HFF-Myc (cell line): ENCODE results near the gene RBM39.
"Not testable (repeated sequence)": the region's sequence is repeated elsewhere in the genome, so short reads cannot be mapped to it uniquely, and the experiment has no call there.

ENCODE experiments used
- DNase-seq: peaks from one replicate; pipeline ENCODE4 v3.0.0-alpha.2; 2011; ENCODE audit warnings: low read depth; ENCODE audit errors: extremely low read depth
- H3K4me3 ChIP-seq: replicated peaks from 2 replicates; pipeline ENCODE4 v1.5.1; 2011; ENCODE audit warnings: low read depth, mild to moderate bottlenecking, control low read depth, low read length
- TF ChIP-seq, protein P1 (sequence below): IDR thresholded peaks from 2 replicates; pipeline ENCODE4 v1.5.1; 2012; ENCODE audit warnings: mild to moderate bottlenecking, low read depth, low read length, control low read depth; ENCODE audit errors: missing control alignments

RBM39 gene

DNA sequence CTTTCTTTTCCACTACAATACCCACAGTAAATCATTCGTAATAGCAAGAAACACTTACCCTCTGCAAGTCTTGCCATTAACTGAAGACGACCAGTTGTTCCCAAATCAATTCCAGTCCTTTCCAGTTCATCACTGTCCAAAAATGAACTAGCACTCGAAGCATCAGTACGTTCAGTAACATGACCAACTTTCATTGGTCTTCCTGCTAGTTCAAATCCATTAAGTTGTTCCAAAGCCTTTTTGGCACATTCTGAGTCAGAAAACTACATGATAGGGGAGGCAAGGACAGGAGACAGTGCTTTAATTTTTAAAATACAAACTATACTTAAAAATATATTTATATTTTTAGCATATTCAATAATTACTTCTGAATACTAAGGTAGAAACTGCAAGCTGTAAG is 27.9 kb downstream of the RBM39 start:
- H3K4me3 ChIP-seq, result no peak overlapping the region
- TF ChIP-seq, protein P1, sequence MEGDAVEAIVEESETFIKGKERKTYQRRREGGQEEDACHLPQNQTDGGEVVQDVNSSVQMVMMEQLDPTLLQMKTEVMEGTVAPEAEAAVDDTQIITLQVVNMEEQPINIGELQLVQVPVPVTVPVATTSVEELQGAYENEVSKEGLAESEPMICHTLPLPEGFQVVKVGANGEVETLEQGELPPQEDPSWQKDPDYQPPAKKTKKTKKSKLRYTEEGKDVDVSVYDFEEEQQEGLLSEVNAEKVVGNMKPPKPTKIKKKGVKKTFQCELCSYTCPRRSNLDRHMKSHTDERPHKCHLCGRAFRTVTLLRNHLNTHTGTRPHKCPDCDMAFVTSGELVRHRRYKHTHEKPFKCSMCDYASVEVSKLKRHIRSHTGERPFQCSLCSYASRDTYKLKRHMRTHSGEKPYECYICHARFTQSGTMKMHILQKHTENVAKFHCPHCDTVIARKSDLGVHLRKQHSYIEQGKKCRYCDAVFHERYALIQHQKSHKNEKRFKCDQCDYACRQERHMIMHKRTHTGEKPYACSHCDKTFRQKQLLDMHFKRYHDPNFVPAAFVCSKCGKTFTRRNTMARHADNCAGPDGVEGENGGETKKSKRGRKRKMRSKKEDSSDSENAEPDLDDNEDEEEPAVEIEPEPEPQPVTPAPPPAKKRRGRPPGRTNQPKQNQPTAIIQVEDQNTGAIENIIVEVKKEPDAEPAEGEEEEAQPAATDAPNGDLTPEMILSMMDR, result no peak
- DNase-seq, result no peak

DNA sequence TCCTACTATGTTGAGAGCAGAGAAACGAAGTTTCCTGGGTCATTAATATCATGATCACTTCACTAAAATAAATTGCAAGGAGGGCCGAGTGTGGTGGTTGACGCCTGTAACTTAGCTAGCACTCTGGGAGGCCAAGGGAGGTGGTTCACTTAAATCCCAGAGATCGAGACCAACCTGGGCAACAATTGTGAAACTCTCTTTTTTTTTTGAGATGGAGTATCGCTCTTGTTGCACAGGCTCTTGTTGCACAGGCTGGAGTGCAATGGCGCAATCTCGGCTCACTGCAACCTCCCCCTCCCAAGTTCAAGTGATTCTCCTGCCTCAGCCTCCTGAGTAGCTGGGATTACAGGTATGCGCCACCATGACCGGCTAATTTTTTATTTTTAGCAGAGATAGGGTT is 28.9 kb downstream of the RBM39 start:
- DNase-seq, H3K4me3 ChIP-seq: not testable (repeated sequence)

DNA sequence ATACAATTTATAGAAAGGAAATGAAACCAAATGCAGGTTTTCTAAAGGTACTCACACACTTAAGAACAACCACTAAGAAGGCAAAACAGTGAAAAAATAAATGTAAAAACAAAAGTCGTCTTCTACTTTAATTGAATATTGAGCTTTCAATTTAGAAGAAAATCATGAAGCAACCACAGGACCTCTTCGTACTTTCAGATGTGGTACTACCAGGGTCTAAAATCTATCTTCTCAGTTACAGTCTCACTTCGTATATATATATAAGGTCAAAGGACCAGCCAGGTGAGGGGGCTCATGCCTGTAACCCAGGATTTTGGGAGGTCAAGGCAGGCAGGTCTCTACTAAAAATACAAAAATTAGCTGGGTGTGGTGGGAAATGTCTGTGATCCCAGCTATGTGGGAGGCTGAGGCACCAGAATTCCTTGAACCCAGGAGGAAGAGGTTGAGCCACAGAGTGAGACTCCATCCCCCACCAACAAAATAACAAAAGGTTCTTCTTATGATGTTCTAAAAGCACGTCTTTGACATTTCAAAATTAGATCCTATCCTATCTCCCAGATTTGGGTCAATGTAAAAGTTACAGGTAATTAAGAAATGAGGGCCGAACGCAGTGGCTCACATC is 30.4 kb downstream of the RBM39 start:
- DNase-seq, result no peak
- TF ChIP-seq, protein P1, result no peak
- H3K4me3 ChIP-seq, result no peak overlapping the region

DNA sequence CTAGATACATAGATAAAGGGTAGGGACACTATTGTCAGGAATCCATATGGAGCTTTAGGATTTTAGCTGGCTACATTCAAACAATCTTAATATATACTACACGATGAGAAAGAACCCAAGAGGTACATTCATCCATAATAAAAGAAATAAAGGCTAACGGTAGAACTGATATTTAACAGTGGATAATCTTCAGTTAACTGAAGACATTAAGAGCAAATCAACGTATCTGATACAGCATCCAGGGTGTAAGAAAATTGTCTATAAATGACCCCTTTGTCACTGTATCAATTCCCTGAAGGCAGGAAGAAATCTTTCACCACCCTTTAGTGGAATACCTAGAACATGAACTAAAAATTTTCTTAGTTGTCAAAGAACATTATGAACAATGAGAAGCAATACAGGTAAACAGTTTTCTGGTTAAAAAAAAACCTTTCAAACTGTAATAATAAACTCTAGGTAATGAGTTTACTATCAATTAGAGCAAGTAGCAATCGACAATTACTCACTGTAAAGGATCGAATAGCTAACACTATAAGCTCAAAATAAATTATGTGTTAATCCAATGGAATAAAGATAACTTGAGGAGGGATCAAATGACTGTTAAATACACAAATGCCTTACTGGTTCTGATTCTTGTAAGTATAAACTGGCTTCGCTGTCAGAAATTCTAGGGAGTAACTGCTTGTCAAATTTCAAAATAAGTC is 31.0 kb downstream of the RBM39 start:
- DNase-seq, result no peak
- no peak overlapping the region for H3K4me3 ChIP-seq
- TF ChIP-seq, protein P1, result no peak

DNA sequence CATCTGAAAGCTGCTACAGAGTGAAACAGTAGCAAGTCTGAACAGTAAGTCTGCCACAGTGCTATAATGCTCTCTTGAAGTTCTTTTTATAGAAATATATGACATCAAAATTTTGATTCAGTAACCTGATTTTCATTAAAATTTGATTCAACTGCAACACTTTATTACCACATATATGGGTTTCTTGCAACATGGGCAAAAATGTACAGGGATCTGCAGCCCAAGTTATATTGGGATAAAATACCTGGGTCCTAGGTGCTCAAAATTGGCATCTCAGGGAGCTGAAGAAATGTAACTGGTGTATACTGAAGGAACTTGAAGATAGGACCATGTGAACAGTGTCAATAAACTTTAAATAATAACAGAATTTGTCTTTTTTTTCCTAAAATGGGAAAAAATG is 32.0 kb downstream of the RBM39 start:
- DNase-seq, result no peak
- no peak overlapping the region for H3K4me3 ChIP-seq
- TF ChIP-seq, protein P1, result no peak

DNA sequence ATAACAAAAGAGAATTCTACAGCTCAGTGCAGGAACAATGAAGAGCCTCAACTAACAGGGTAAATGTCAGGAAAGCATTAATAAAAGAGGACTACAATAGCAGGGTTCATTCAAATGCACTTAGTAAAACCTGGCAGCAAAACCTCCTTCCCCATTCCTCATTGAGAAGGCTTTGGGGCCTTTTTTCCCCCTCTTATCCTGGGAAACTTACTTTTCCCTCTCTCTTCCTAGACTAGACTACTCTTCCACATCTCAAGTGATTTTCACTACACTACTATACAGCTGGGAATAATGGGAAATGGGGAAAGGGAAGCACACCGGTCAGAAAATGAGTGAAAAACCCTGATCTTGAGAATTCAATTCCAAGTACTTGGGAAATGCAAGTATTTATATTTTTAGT is 32.8 kb downstream of the RBM39 start:
- H3K4me3 ChIP-seq, result no peak overlapping the region
- TF ChIP-seq, protein P1, result no peak
- DNase-seq, result no peak

DNA sequence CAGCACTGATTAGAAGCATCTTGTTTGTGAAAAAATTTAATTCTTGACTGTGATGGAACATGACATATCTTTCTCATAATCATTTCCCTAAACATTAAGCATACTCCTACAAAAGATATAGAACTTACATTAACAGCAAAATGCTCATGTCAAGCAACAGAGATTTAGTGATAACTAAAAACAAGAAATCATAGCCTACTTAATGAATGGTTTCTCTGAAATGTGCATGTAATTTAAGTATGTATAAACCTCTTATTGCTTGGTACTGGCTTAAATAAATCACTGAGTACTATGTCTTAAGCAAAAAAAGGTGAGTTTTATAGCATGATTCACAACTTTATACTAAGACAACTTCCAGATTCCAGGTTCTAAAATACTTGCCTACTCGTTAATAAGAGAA is 33.6 kb downstream of the RBM39 start:
- TF ChIP-seq, protein P1, result no peak
- DNase-seq, result no peak
- H3K4me3 ChIP-seq, result no peak overlapping the region

DNA sequence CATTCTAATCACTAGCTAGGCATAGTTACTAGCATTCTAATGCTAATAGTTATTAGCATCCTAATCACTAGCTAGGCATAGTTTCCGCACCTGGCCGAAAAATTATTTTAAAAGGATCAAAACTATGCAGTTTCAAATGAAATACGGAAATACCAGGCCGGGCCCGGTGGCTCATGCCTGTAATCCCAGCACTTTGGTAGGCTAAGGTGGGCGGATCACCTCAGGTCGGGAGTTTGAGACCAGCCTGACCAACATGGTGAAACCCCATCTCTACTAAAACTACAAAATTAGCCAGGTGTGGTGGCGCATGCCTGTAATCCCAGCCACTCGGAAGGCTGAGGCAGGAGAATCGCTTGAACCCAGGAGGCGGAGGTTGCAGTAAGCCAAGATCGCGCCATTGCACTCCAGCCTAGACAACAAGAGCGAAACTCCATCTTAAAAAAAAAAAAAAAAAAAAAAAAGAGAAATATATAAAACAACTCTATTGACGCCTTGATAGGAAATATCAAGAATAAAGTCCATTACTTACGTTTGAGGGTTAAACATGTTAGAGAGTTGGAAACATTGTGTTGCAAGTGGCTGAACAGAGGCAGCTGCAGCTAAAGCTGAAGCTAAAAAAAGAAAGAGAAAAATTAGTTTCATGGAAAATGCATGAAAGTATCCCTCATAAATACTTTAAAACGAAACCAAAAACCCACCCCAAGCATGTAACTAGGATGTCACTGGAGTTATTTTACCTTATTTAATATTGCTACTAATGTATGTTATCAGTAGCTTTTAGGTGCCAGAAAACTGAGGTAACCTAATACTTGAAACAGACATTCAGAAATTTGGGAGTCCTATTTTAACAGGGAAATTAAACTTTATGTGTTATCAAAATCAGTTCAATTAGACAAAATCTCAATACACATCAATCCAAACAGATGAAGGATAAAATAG is 35.2 kb downstream of the RBM39 start:
- DNase-seq, H3K4me3 ChIP-seq: not testable (repeated sequence)

DNA sequence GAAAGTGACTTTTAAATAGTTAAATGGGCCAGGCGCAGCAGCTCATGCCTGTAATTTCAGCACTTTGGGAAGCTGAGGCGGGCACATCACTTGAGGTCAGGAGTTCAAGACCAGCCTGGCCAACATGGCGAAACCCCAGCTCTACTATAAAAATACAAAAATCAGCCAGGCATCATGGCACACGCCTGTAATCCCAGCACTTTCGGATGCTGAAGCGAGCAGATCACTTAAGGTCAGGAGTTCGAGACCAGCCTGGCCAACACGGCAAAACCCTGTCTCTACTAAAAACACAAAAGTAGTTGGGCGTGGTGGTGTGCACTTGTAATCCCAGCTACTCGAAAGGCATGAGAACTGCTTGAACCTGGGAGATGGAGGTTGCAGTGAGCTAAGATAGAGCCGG is 36.2 kb downstream of the RBM39 start:
- DNase-seq, H3K4me3 ChIP-seq: not testable (repeated sequence)
